ENCODE results near the gene FBP2. TPM values are rescaled to one million over a fixed set of nuclear protein-coding genes. Genes with fewer than 3 reads are reported as not detected.

The FBP2 gene
- total and polyA plus RNA-seq, 2 of the 8 experiments (the other 6 are each of a cell fraction or from before 2014, with no cell fraction given), result not detected

- TF ChIP-seq CHD7 (IDR thresholded peaks at IDR 0.05; ENCODE audit: insufficient replicate concordance, low read length) (no peak), EP300 (IDR thresholded peaks at IDR 0.05; ENCODE audit: borderline replicate concordance in 1 of 2, low read depth in 2 of 2, low read length in 2 of 2) (no peak), SP4 (IDR thresholded peaks at IDR 0.05; ENCODE audit: low read length) (no peak), ATF2 (IDR thresholded peaks at IDR 0.05; ENCODE audit: low read length) (no peak), RXRA (IDR thresholded peaks at IDR 0.05; ENCODE audit: insufficient read depth, low read depth, low read length) (no peak), CREB1 (IDR thresholded peaks at IDR 0.05) (no peak), SRF (IDR thresholded peaks at IDR 0.05; ENCODE audit: low read depth, low read length) (no peak)
Observed at GRCh38 chr9:94602666-94603065, 9.0 kb upstream of the FBP2 start (continued).

All from H1 (cell line).